ENCODE measurements around the gene ERCC8.

DNA sequence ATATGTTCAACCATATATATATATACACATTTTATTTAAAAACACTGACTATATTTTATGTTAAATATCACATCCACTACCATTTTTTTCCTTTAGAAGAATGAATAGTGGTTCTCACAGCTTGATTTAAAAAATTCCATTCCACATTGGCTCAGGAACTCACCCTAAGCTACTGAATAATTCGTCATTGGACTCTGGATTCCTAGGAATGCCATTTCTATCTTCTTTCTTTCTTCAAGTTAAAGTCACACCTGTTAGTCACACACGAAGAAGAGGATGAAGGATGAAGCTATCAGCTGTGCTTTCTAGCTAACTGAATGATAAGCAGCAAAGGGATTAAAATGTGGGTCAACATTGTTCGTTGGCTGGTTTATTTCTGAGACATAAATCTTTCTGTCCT lies 108.7 kb downstream of the ERCC8 start:
- TF ChIP-seq MEIS2 (IDR thresholded peaks at IDR 0.05; ENCODE audit: partially characterized antibody): peak; percentile 32
- TF ChIP-seq TBL1XR1 (IDR thresholded peaks at IDR 0.05; ENCODE audit: low read length in 2 of 2): no peak
- no peak for TF ChIP-seq ZNF561 (CRISPR knock-in tag; conservative IDR thresholded peaks at IDR 0.05)
- no peak for TF ChIP-seq HNRNPH1 (optimal IDR thresholded peaks at IDR 0.05; ENCODE audit: low read depth, low read length)
- no peak for TF ChIP-seq ZKSCAN1 (IDR thresholded peaks at IDR 0.05; ENCODE audit: low read depth, low read length)

Measured in K562 (cell line).